NCI-H187 treated with DMSO at 0.1 percent for 48 hours (cell line): ENCODE data around the gene TMIGD1.
"Not testable (repeated sequence)": the region's sequence is repeated elsewhere in the genome, so short reads cannot be mapped to it uniquely, and the experiment has no call there.

Experiments used
- DNase-seq: peaks from one replicate; lab custom pipeline; 2025; lab: John Stamatoyannopoulos, UW

TMIGD1 gene

DNA sequence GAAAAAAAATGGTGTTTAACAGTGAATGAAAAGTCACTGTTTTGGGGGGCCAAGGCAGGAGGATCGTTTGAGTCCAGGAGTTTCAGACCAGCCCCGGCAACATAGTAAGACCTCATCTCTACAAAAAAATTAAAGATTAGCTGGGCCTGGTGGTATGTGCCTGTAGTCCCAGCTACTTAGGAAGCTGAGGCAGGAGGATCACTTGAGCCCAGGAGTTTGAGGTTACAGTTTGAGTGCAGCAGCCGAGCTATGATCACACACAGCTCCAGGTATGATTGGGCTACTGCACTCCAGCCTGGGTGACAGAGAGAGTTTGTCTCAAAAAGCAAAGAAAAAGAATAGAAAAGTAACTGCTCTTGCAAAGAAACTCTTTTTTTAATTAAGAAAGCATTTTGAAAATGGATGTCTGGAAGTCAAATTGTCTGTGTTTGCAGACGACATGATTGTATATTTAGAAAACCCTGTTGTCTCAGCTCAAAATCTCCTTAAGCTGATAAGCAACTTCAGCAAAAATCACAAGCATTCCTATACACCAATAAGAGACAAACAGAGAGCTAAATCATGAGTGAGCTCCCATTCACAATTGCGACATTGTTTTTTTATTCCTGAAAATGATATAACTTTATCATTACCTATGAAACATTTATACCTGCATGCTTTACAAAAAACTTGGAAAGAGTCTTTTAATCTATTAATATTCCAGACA lies 24.4 kb upstream of the TMIGD1 start:
- no peak for DNase-seq

DNA sequence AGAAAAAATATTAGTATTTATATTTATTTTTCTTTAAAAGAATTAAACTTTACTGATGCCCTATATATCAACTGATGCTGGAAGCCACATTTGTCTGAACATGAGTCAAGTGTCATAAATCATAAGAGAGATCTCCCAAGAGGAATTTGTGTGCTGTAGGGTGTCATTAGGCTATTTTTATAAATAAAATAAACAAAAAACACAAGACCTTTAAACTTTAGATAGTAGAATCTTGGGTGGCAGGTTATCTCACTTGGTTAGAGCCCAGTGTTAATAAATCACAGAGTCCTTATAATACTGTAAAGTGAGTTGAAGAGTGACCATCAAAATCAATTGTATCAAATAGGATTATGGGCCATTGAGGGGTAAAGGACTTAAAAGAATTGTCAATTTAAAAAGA lies 23.6 kb upstream of the TMIGD1 start:
- no peak for DNase-seq

DNA sequence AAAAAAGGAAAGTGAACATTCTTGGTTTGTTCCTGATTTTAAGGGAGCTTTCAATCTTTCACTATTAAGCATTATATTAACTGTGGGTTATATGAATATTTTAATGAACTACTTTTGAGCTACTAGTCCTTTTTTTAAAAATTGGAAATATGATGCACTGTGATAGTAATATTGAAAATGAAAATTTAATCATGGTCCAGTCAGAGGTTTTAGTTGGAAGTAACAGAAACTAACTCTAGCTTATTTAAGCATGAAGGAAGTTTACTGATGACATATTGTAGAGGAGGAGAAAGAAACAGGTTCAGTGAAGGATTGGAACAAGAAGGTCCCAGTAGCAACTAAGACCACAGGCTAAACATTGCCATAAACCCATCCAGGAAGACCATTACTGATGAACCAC lies 20.8 kb upstream of the TMIGD1 start:
- DNase-seq: no peak

DNA sequence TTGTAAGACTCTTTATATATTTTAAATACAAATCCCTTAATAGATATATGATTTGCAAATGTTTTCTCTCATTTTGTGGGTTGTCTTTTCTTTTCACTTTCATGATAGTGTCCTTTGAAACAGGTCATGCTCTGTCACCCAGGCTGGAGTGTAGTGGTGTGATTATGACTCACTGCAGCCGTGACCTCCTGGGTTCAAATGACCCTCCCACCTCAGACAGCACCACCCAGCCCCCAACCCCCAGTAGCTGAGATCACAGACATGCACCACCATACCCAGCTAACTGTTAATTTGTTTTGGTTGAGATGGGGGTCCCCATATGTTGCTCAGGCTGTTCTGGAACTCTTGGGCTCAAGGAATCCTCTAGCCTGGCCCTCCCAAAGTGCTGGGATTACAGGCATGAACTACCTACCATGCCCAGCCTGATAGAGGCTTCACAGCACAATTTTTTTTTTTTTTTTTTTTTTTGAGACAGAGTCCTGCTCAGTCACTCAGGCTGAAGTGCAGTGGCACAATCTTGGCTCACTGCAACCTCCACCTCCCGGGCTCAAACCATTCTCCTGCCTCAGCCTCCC lies 18.5 kb upstream of the TMIGD1 start:
- no peak for DNase-seq

DNA sequence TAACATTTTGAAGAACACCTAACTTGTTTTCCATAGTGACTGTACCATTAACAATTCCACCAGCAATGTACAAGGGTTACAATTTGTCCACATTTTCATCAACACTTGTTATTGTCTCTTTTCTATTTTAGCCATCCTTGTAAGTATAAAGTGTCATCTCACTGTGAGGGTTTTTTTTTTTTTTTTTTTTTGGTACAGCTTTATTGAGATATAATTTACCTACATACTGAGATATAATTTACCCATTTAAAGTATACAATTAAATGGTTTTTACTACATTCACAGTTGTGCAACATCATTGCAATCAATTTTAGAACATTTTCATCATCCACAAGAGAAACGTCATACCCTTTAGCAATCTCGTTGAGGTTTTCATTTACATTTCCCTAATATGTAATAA lies 17.9 kb upstream of the TMIGD1 start:
- DNase-seq: no peak

DNA sequence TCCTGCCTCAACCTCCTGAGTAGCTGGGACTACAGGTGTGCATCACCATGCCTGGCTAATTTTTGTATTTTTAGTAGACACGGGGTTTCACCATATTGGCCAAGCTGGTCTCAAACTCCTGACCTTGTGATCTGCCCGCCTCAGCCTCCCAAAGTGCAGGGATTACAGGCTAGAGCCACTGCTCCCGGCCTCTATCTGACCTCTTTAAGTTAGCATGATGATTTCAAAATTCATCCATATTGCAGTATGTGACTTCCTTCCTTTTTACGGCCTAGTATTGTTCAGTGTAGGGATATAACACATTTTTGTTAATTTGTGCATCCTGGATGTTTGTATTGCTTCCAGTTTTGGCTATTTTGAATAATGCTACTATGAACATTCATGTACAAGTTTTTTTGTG lies 17.4 kb upstream of the TMIGD1 start:
- not testable (repeated sequence) for DNase-seq

DNA sequence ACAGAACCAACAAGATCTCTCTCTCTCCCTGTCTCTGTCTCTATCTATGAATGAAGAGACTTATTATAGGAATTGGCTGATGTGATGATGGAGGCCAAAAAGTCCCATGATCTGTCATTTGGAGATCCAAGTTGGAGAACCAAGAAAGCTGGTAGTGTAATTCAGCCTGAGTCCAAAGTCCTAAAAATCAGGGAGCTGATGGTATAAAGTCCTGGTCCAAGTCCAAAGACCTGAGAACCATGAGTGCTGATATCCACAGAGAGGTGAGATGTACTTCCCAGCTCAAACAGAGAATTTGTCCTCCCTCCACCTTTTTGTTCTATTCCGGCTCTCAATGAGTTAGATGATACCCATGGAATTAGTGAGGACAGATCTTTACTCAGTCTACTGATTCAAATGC lies 15.4 kb upstream of the TMIGD1 start:
- DNase-seq: no peak

DNA sequence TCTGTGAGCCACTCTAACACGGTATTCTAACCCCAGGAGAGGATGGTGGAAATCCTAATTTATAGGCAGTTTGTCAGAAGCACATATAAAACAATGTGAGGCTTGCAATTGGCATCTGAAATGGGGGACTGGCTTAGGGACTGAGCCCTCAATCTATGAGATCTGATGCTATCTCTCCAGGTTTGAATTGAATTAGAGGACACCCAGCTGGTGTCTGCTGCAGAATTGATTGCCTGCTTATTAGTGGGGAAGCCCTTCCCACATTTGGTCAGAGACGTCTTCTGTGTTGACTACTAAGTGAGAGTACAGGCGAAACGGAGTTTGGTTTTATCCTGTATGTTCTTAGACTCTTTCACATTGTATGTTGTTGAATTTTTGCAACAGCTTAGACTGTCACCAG lies 13.6 kb upstream of the TMIGD1 start:
- DNase-seq: no peak

DNA sequence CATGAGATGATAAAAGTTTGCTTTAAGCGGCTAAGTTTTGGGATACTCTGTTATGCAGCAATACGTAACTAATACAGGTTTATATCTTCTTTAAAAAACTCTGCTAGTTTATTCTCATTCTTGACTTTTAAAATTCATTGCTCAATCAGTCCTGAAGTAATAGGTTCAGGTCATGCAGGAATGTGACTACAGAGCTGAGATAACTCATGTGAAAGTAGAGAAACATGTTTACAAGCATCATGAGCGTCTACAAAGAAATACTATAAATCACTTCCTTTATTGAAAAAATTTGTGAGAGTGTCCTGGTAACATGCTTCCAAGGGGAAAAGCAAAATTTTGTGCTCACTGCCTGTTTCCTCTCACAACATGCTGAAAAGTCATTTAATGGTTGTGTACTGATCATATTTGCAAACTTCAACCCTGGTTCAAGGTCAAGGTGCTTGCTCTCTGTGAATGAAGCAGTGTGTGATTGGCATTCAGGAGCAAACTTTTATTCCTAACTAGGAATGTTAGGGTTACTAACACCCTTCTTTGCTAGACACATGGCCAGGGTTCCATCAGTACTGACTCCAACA lies 12.5 kb upstream of the TMIGD1 start:
- no peak for DNase-seq

DNA sequence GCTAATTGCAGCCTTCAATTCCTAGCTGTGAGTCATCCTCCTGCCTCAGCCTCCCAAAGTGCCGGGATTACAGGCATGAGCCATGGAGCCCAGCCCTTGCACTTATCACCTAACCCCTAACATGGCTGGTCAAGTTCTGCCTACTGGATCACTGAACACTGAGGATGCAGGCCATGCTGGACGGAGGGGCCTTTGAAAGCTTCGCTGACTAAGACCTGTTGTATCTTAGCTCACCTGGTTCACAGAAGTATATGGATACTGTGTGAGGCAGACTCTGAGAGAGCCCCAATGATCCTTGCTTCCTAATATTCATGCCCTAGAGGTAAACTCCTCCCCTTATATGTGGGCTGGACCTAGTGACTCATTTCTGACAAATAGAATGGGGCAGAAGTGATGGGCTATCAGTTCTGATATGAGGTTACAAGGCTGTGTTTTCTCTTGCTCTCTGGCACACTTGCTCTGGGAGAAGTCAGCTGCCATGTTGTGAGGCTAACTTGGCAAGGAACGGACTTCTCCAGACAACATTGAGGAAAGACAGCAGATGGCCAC lies 11.7 kb upstream of the TMIGD1 start:
- no peak for DNase-seq

DNA sequence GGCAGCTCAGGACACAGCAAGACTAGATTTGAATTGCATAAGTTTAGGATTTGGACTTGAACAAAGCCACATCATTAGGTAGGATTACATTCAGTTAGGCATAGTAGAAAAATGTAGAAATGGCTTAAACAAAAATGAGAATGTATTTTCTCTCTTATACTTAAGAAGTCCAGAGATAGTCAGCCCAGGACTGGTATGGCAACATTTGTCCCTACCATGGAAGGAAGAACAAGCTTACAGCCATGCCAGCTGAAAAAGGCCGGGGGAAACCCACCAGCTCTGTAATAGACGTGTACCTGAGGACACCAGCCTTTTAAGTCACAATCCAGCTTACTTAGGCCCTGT lies 11.2 kb upstream of the TMIGD1 start:
- DNase-seq: no peak

DNA sequence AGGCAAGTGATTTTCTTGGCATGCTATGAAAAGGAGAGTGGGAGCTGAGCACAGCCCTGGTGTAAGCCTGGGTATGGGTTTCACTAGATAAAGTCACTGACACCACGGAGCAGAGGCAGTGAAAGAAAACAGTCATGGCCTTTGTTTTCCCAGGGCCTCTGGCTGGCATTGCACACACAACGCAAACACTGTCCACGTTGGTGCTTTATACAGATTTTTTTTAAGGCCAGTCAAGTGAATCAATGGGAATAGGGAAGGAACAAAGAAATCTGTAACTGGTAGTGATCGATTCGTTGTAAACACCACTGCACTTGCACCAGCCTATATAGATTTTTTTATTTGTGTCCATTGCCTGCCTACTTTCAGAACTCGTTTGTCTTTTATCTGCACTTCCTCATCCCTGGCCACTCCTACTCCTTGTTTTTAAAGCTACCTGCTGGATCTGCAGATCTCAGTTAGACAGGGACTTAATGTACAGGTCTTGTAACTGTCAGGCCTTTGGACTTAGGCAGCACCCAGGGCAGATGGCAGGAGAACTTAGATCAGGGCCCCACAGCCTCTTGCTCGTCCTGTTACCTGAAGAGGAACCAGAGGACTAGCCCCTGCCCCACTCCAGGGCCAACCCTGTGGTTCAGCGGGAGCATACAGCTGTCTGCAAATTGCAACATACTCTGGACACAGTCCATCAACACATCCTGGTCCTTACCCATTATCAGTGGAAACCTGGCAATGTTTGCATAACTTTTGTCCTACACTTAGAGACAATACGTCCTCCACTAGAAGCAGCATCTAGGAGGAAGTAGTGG lies 10.6 kb upstream of the TMIGD1 start:
- no peak for DNase-seq

DNA sequence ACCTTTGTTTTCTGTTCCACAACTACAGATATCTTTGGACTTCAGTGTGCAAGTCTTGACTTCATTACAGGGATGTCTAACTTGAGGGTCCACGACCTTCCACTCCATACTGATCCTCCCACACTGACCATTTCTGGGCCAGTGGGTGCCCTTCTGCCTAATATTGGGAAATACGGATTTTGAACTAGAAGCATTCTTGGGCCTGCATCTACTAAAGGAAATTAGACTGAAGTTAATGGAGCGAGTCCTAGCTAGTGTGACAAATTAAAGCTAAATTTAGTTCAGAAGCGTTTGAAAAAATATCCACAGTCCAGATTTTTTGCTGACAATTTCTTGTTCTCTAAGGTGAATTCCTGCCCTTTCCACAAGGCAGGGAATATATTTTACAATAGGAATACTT lies 9.9 kb upstream of the TMIGD1 start:
- no peak for DNase-seq

DNA sequence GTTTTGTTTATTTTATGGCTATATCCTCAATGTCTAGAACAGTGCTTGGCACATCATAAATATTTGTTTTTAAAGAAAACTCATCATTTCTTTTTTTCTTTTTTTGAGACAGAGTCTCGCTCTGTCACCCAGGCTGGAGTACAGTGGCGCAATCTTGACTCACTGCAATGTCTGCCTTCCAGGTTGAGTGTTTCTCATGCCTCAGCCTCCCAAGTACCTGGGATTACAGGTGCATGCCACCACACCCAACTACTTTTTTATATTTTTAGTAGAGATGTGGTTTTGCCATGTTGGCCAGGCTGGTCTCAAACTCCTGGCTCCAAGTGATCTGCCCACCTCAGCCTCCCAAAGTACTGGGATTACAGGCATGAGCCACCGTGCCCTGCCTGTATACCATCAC lies 9.4 kb upstream of the TMIGD1 start:
- DNase-seq: not testable (repeated sequence)

DNA sequence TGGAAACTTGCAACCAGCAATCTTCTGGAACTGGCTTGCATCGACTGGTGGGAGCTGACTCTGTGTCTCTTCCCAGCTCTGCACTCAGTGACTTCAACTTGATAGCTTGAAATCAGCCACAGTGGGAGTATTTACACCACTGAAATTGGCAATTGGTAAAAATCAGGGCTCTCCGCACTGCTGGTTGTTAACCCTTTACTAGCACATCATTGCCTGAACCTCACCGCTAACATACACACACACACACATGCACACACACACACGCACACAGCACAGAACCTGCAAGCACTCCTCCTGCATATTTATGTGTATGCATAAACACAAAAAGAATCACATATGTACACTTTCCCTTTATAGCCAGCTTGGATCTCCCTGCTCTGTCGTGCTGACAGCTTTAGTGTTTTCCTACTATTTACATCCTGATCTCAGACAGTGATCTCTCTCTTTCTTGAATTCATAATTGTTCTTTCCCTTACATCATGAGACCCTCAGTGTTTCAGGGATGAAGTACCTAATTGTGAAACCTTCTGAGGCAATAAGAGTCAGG lies 7.9 kb upstream of the TMIGD1 start:
- no peak for DNase-seq

DNA sequence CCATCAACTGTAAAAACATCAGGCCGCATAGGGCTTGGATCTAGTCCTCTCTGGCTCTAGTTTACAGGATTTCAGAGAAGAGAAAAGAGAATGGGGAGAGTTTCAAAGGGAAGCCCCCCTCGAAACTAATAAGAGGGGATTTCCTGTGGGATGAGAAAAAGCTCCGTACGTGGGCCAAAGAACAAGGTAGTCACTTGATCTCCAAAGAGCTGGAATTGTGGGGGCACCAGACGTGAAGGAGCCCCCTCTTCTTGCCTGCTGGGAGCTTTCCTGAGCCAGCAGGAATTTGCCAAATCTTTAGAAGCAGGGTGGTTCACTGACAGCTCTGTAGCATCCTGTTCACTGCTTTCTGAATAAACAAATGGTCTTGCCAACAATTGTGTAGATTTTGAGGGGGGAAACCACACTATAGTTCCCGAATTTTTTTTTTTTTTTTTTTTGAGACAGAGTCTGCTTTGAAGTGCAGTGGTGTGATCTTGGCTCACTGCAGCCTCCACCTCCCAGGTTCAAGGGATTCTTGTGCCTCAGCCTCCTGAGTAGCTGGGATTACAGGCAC lies 7.0 kb upstream of the TMIGD1 start:
- no peak for DNase-seq

DNA sequence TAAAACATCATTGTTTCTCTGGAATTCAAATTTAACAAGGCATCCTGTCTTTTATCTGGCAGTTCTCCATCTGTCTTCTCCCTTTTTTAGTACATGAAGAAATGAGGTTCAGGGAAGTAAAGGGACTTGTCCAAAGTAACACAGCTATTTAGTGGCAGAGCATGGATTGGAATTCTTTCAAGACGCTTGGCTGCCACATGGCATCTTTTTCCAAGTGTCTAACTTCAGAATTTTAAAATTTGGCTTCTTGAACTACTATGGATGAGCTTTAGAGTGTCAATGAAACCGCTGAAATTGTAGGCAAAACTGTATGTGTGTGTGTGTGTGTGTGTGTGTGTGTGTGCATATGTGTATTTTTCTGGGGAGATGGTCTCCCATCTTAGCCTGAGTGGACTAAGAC lies 5.2 kb upstream of the TMIGD1 start:
- DNase-seq: no peak

DNA sequence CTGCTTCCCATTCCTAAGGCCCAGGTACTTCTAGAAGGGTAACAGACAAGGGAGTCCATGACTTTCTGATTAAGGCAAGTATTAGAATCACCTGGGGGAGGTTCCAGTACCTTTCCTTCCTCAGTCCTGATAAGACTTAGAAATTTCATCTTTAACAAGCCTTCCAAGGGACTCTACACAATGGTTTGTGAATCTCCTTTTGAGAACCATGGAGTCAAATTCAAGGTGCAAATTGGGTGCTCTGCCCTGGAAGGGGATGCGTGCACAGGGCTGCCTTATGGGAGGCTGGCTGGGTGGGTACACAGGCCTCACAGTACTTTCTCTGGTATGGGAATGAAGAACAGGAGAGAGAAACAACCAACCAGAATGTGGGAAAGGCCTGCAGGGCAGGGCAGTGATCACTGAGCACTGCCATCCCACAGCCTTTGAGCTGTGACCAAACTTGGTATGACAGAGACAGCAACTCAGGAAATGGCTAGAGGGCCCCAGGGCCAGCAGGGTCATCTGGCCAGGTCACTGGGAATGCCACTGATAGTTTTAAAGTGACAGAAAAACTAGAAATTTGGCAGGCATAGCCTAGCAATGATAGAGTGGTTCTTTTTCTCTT lies 3.6 kb upstream of the TMIGD1 start:
- DNase-seq: no peak

DNA sequence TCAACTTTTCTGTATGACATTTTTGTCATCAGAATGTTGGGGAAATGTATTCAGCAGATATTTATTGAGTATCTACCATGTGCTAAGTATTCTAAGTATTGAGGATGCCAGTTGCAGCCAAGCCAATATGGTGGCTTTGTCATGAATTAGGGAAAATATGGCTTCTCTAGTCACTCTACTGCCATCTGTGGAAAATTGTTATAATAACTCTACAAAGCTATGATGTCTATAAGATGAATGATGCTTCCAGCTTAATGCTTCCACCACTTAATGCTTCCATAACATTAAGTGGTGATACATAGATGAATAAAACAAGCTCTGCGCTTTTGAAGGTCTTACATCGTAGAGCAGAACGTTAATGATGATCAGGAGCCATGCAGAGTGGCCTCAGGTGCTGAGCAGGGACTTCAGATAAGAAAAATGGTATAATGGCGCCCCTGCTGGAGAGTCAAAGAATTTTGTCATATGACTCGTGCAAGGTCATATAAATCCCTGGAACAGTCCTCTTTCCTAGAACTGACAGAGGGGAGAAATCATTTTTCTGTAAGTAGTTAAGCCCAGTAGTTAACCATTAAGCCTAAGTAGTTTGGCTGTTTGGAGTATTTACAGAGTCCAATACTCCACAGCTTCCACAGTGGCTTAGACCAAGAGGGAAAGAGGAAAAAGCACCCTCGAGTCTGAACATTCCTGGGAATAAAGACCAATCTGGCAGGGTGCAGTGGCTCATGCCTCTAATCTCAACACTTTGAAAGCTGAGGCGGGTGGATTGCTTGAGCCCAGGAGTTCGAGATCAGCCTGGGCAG lies 2.7 kb upstream of the TMIGD1 start:
- DNase-seq: peak; percentile 45

DNA sequence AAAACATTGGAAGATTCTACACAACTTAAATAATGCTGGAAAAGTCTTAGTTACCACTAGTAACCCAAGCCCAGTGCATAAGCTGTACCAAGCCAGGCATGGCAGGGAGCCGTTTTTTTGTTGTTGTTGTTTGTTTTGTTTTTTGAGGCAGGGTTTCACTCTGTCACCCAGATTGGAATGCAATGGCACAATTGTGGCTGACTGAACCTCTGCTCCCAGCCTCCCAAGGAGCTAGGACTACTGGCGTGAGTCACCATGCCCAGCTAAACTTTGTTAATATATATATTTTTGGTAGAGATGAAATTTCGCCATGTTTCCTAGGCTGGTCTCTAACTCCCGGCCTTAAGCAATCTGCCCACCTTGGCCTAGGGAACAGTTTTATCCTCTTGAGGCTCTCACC lies 564 bp upstream of the TMIGD1 start:
- no peak for DNase-seq

DNA sequence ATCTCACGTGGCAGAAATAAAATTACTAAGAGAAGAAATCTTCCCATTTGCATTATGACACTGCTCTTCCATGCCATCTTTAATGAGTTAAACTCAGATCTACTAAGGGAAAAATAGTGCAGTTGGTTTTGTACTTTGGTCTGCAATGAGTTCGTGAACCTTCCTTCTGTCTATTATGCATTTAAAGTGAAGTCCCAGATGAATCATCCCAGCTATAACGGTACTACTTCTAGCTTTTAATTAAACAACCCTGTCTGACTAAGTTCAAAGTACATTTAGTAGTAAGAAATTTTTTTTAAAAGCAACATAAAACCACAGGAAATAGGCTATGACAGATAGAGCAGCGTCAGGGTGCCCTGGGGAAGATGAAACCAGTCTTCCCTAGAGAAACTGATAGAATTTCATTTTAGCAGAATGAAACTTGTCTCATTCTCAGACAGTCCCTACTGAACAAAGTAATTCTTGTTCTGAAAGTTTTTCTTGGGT lies 1.8 kb downstream of the TMIGD1 start:
- DNase-seq: no peak
